HS-27A (cell line): ENCODE measurements around the gene SLC6A13.

Experiments
- DNase-seq: peaks from one replicate; pipeline ENCODE4 v3.0.0-alpha.2; 2012; ENCODE audit warnings: low read depth, missing footprints

Gene SLC6A13

DNA sequence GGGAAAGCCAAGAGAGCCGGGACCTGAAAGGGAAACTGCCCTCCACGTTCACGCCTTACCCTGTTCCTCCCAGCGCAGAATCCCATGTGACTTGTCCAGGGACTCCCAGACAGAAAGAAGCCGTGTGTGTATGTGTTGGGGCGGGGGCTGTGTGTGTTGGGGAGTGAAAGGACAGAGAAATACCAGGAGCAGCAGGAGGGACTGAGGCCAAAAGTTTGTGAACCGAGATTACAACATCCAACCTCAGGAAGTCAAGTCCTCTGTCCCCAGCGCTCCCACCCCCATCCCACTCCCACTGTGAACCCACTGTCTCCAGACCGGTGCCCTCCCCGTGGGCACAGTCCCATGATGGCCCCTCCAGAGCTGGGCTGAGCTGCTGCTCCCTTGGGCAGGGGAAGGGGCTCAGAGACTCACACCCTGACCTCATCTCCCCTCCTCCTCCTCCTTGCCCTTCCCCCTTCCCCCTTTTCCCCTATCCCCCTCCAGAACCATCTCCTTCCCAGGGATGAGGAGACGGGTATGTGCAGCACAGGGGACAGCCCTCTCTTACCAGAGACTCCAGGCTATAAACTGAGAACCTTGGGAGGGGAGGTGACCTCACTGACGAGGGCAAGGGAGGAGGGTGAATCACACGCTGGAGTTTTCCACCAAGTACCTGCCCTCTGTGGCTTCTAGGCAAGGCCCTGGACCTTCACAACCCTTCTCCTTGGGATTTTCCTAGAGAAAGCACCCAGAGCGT lies 48.5 kb downstream of the SLC6A13 start, which contains the start of gene SLC6A12:
Gene SLC6A12, minus strand, starts transcription at position 155 of the 739 bp plus-strand sequence. CDS start 4,171 bp downstream, outside the sequence.
- no peak for DNase-seq

DNA sequence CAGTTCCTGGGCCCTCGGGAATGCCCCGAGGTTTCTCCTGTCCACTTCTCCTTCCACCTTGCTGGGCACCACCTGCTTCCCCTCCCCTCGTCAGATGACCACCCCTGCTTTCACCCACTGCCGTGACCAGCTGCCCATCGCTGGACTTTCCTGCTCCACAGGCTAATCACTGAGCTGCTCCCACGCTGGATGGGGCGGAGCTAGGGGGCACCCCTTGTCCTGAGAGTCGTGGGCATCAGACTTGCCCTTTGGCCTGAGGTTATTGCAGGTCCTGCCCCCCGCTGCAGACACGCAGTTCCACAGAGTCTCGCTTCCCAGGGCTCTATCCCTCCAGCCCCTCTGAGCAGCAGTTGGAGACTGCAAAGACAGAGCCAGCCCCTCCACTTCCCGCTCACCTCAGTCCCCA lies 49.1 kb downstream of the SLC6A13 start:
- DNase-seq = no peak

DNA sequence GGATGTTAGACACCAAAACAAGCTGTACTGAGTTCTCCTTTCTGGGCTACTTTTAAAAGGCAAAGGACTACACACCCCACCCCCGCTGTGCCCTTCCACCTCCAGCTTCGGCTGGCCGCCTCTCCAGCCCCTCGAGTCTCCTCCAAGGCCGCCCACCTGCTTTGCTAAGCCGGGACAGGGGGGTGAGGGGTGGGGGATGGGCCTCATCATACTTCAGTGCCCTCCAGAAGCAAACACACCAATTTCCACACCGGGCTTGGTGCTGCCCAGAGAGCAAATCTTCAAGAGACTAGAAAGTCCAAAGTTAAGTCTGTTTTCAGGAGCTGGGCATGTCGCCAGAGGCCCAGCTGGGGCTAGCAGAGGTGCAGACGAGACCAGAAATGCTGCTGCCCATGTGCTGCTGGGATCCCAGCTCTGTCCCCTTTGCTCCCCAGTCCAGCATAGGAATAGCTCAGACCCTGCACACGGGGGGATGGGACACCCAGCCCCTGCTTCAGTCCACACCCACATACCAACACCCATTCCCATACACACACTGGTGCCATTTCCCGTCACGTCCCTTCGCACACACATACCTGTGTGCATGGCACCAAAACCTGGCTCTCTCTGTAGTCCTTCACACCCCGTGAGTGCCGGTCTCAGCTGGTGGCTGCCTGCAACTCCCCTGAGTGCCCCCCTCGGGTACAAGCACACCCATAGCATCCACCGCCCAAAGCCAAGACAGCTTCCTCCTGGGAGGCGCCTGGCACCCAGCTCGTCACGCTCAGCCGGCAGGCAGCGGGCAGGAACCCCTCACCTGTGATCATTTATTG lies 49.7 kb downstream of the SLC6A13 start:
- no peak for DNase-seq

DNA sequence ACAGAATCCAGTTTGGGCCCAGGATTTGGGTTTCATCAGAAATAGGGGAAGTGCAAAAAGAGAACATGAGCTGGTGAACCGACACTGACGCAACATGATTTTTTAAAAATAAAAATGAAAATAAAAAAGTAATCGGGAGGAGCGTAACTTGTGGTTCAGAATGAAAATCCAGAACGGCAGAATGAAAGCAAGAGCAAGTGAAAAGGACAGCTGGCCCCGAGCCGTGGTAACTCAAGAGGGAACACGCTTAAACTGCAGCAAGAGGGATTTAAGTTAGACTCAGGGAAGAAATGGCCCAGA lies 50.3 kb downstream of the SLC6A13 start:
- DNase-seq = no peak

DNA sequence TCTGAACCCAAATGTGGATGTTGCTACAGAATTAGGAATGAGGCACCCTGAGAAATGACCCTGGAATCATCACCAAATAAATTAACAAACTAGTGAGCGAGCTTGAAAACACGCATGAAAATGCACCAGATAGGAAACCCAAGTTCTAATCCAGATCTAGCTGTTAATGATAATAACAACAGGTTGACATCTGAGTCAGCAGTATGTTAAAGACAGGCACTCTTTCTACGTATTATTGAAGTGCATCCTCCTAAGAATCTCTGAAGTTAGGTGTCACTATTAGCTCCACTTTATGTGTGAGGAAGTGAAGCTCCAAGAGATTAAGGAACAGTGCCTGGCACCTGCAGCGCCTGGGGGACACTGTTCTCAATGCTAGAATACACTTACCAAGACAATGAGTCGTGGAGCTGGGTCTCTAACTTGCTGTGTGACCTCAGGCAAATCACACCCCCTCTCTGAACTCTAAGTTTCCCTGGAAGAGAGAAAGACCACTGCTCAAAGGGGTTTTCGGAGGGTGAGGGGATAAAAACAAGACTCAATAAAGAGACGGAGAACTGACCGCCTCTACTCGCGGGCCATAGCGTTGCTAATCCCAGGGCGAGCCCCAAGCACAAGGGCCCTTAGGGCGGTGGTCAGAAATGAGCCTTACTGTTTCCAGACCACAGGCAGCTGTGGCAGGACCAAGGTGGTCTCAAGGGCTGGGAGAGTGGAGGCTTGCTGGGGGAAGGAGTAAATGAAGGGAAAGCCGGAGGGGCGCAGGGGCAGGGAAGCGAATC lies 50.8 kb downstream of the SLC6A13 start:
- no peak for DNase-seq

DNA sequence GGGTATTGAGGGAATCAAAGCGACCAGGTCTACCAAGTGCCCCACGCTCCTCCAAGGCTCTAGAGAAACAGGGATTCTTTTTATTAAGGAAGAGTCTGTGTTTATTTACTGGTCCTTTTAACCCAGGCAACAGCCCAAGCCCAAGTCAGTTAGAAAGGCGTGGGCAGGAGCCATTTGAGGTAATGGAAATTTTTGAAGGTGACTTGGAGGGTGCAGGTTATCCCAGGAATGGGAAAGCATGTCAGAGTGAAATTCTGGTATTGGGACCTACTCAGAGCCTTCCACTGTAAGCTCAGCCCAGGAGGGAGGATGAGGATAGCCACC lies 51.5 kb downstream of the SLC6A13 start:
- DNase-seq = no peak

DNA sequence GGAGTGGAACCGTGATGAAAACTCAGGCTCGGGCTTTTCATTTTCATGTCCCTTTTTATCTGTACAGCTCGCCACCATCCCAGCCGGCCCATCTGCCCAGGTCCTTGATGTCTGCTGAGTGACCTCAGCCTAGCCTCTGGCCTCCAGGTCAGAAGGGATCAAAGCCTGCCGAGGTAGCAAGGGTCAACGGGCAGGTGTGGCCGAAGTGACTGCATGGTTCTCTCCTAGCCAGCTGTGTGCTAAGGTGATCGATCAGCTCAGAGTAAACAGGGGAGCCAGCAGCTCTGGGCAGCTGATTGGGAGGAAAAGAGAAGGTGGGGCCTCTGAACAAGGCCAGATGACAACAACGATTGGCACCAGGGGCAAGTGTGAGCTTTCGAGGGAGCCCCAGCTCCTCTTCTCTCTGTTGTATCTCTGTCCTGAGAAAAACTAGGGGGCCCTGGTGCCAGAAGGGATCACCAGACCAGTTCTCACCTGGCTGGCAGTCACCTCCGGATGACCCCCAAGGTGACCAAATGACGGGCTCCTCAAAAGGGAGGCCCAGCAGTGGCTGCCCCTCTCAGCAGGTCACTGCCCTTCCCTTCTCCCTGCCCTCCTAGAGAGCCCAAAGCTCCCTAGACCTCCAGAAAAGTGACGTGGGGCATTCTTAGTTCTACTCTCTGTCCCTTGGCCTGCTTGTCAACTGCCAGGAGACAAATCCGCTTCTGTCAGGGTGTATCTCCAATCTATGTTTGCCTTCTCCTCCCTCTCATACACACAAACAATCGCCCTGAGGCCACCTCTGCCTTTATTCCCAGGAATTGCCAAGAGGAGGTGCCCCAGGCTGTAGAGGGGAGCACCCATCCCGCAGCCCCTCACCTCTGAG lies 52.1 kb downstream of the SLC6A13 start:
- DNase-seq = no peak

DNA sequence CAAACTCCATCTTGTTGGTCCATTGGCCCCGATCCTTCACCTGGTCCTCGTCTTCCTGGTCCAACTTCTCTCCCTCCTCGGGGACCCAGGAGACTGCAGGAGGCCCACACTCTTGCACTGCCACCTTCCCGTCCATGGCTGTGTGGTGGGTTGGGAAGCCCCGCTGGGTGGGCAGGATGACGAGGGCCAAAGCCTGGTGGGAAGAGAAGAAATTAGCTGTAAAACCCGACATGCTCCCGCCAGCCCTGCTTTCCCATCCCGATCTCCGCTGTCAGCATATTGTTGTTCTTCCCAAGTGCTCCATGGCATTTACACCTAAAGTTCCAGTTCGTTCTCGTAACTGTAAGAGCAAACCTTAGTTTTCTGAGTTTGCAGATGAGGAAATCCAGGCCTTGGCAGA lies 52.8 kb downstream of the SLC6A13 start:
- DNase-seq = no peak

DNA sequence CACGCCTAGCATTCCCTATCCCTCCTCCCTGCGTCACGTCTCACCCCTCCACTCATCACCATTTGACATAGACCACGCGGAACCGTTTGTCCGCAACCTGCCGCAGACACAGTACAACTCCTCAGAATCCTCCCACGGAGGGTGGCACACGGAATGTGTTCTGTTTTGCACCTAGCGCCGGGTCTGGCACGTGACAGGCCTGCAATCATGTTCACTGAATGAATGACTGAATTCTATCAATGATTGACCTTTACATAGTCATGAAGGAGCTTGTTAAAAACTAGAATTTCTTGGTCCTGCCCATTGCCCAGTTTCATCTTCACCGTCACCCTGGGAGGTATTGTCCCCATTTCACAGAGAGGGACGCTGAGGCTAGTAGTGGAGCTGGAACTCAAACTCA lies 53.4 kb downstream of the SLC6A13 start:
- no peak for DNase-seq

DNA sequence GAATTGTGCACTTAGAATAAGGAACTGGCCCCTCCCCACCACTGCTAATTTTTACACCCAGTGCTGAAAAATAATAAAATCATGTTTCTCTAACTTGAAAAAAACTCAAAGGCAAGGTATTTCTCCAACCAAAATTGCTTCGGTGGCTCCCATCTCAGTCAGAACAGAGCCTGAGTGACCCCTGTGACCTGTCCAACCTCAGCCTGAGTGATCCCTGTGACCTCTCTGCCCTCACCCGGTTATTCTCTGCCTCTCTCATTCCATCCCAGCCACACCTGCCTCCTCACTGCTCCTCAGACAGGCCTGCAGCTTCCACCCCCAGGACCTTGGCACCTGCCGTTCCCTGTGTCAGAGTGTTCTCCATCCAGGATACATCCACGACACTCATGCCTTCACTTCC lies 53.8 kb downstream of the SLC6A13 start:
- DNase-seq = no peak

DNA sequence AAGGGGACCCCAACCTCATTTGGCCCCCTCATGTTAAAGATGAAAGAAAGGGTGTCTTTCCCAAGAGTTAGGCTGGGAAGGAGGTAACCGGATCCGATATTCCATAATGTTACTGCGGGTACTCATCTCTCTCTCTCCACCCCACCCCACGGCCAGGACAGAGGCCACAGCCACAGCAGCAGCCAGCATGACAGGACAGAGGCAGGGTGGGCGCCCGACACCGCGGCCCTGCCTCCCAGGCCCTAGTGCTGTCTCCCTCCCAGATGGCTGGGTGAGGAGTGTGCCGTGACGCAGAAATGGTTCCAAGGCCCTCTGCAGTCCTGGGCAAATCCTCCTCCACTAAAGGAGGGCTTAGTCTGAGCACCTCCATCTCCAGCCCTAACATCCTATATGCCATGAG lies 54.8 kb downstream of the SLC6A13 start:
- DNase-seq = no peak

DNA sequence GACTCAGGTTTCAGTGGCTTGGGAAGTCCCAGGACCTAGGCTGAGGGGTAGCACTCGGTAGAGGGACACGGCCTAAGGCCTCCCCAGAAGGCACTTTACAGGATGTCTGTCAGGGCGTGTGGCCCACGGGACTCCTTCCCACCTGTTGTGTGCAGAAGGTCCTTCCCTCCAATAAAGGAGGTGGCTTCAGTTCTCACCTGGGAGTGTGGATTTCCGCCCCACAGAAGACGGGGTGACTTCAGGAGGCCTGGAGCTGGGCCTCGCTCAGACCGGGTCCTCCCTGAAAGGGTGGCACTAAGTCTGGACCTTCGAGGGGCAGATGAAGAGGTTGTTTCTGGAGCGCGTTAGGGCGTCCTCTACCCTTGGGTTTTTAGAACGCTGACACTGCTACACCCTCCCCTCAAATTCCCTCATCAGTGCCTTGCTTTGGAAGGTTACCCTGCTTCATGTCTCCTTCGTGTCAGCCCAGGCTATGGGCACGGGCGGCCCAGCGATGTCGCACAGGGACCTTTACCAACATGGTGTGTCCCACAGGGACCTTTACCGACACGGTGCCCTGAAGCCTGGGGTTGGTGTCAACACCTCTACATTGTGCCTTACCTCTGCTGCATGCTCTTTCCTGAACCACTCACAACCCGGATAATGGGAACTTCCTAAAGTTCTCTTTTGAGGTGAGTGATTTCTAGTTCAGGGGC lies 55.7 kb downstream of the SLC6A13 start:
- no peak for DNase-seq

DNA sequence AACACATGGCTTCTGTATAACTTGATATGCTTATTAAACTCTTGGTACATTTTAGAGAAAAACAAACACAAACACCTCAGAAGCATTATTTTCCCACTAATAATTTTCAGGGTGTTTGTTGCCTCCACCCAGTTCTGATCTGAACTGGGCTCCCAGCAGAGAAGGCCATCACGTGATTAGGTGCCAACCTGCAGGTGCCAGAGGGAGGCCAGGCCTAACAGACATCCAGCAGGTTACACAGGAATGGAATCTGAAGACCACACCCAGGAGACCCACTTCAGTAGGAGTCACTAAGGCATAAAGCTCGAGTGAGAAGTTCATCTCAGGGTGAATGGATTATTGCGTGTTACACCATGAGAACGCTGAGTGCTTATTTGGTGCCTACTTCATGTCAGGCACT lies 57.6 kb downstream of the SLC6A13 start:
- DNase-seq = no peak

DNA sequence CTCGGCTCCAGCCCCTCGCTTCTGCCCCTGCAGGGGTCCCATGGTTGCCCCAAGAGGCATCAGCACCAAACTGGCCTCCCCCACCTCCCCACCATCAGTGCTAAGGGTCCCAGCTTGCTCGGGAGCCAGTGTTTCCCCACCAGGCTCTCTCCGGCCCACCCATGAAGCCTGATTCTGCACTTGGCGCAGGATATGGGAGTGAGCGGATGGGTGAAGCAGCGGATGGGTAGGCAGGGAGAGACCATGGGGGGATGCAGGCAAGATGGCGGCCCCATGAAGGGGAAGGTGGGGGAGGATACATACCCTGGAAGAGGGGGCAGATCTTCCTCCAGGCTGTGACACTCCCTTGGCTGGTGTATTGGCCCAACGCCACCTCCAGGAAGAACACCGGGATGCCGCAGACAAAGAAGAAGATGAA lies 58.4 kb downstream of the SLC6A13 start:
- DNase-seq = no peak

DNA sequence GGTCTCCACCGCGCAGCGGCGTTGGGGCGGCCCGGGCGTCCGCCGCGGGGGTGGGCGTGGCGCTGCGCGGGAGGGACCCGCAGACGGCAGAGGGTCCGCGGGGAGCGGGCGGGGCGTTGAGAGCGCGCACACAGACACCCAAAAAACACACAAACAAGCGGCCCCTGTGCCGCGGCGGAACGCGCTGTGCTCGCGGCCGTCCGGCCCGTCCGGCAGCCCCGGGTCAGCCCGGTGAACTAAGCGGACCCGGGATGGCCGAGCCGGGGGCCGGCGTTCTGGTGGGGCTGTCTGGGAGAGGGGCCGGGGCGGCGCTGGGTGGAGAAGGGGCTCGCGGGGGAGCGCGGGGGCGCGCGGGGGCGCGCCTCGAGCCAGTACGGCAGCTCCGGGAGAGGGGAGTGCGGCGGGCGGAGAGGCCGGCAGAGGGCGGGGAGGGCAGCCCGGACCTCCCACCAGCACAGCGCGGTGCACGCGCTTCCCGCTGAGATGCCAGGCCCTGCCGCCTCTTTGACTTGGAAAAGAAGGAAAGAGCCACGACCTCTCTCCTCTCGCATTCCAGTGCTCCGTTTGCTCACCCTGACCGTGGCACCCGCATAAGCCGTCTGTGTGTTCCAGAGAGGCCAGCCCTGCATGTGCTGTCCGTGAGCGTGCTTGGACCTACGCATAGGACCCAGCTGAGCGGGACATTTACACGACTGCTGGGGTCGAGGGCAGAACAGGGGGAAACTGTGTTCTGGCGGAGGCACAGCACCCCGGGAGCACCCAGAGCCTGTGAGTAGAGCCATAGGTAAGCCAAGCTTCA lies 59.0 kb downstream of the SLC6A13 start:
- no peak for DNase-seq

DNA sequence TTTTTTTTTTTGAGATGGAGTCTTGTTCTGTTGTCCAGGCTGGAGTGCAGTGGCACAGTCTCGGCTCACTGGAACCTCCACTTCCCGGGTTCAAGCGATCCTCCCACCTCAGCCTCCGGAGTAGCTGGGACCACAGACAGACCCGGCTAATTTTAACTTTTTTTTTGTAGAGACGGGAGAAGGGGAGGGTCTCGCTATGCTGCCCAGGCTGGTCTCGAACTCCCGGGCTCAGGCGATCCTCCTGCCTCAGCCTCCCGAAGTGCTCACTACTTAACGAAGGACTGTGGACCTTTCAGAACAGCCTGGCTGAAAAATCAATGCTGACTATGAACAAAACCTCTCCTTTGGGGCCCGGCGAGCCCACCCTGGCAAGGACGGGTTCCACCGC lies 59.6 kb downstream of the SLC6A13 start:
- no peak for DNase-seq

DNA sequence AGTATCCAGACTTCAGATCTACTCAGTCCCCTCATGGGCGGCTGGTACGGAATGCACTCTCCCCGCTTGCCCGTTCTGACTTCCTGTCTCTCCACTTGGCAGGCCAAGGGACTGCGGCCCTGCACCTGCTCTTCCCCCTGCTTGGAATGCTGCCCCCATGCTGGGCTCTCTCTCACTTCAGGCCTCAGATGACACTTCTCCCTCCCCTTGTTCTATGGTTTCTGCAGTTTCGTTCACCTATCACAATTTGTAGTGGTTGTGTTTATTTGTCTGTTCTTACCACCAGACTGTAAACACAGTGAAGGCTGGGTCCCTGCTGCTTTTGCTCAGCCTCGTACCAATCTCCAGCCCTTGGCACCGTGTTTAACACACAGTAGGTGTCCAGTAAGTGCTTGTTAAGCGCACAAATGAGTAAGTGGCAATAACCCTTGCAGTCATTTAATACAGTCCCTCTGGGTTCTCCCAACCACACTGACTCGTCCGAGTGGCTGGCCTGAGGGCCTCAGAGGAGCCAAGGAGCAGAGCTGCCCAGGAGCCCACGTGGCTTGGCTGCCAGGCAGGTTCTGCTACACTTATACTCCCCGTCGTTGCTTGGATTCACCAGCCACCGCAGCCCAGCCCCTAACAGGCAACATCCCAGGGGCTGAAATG lies 60.4 kb downstream of the SLC6A13 start:
- DNase-seq = no peak

DNA sequence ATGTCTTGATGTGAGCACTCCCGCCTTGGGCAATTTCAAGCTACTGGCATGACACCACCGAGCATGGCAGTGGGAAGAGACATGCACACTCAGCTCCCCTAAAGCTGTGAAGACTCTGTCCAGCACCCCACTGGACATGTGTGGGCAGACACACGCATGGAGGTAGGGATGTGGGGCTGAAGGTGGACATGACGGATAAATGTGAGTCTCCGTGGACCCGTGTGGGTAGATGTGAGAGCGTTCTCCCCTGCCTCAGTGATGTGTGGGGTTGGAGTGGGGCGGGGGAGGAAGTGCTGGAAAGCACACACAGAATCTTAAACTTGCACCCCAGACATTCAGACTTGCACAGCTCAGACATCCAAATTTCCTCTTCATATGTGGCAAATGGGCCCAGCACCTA lies 61.3 kb downstream of the SLC6A13 start:
- DNase-seq = no peak

DNA sequence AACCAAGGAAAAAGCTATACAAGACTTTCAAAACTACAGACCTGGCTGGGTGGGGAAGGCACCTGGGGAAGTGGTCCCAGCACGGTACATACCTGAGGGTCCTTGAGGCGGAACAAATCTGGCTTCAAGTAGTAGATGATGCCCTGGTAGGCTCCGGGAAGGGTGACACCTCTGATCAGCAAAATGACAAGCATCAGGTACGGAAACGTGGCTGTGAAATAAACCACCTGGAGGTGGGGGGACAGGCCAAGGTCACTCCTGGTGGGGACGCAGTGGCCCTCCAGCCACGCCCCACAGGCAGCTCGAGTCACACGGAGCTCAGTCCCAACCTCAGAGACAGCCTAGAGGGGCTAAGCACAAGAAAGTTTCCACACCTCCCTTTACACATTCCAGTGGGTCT lies 63.9 kb downstream of the SLC6A13 start:
- DNase-seq = no peak
